Dermis blood vessel endothelial cell (primary cell): ENCODE results near the gene FOXP3. TPM values are rescaled to one million over a fixed set of nuclear protein-coding genes. Genes with fewer than 3 reads are reported as not detected.

ENCODE experiments used
- DNase-seq: peaks from one replicate; pipeline ENCODE4 v3.0.0; 2010
- total RNA-seq: library from RNA; depleted of rRNA; stranded (reverse); fragments of >200 nt; gene quantifications from 2 replicates; pipeline ENCODE4 v1.2.3, GENCODE V29; 2014

Gene FOXP3
- total RNA-seq, 1 donor from 2014 or later, result 0.17 TPM

DNA sequence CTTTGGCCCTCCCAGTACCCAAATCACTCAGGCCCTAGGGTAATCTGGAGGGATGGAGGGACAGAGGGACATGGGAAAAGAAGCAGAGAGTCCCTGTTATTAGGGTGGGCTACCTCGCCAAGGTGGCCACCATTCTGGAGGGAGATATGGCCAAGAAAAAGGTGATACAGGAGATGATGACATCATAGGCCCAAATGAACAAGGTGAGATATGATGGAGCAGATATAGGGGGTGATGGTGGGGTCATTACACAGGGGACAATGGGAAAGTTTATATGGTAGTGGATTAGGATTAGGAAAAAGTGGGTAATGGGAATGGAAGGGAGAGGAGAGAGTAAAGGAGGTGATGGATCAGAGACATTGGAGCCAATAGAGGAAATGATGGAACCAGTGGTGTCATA is 51.6 kb downstream of the FOXP3 start:
- no peak for DNase-seq

DNA sequence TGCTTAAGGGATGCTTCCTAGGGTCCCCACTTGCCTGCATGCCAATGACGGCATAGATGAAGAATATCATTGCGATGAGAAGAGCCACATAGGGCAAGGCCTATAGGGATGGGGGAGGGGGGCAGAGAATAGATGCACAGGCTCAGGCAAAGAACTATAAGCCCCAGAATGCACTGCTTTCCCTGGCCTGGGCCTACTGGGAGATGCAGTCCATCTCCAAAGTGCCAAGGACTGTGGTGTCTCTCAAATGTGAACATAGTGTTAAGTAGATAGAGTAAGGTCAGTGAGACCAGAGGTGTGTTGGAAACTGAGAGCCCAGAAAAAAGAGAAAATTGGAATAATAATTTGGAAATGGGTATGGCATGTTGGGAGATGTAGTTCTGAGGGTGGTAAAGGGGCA is 52.3 kb downstream of the FOXP3 start:
- DNase-seq, result no peak

DNA sequence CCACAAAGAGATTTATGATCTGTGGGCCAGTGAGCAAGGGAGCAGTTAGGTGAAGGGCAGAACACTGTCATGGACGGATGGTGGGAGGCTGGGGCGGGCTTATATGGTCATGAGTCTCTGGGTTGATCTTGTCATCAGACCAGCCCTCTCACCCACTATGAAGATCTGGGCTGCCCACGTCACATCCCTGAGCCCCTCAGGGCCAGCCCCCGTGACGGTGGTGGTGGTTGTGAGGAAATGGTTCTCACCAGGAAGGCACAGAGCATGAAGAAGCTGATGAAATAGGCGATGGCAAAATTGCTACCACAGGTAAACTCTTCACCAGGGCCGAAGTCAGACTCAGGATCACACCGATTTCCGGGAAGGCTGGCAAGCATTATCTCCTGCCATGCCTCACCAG is 53.4 kb downstream of the FOXP3 start:
- no peak for DNase-seq

GRCh38 chrX:49210406-49210805 is 54.1 kb downstream of the FOXP3 start:
- no peak for DNase-seq

- peak; percentile 48 for DNase-seq
These were observed 54.9 kb downstream of the FOXP3 start for GRCh38 chrX:49209434-49210251.

GRCh38 chrX:49208399-49208798 is 56.1 kb downstream of the FOXP3 start:
- no peak for DNase-seq

DNA sequence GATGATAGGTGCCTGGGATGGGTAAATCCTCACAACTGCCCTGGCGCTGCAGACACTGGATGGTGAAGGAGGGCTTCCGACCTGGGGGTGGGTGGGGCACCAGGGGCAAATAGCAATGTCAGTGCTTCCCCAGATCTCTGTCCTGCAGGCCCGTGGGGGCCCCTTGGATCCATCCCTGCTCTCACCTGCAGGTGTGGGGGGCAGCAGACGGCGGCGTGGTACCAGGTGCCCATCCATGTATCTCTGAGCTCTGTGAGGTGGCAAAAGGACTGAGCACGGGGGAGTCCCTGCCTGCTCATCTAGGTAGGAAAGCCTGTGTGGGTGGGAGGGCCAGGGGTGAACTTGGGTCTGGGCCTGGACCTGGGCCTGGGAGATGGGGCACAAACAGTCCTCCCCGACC is 58.0 kb downstream of the FOXP3 start:
- no peak for DNase-seq

DNA sequence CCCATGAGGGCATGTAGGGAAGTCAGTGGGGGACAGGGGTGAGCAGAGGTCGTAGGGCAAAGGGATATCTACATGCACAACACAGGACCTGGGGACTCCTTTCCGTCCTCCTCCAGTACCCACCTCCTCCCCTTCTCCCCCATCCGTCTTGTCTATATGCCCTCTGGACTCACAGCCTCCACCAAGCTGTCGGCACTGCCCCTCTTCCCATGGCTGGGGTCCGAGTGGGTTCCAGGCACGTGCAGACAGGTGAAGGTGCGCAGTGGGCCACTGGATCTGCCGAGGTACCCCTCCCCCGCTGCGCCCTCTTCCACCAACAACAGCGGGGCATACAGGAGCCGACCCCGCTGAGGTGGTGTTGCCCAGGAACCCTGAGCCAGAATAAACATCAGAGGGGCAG is 59.1 kb downstream of the FOXP3 start:
- DNase-seq, result no peak

GRCh38 chrX:49204709-49205108 is 59.8 kb downstream of the FOXP3 start:
- DNase-seq, result no peak

DNA sequence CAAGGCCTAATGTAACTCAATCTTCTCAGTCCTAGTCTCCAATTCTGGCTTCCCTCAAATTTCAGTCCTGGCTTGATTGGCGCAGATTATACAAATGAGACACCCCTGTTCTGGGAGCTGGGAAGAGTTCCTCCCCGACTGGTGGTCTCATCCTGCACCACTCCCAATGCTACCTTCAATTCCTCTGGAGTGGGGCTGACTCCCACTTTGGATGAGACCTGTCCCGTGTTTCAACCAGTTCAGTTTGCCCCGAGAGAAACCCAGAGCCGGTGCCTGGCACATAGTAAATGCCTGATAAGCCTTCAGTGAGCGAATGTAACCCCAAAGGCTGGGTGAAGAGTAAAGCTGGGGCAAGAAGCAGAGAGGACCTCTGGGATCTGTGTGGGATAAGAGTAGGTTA is 60.5 kb downstream of the FOXP3 start:
- no peak for DNase-seq

- DNase-seq, result no peak
These were observed 61.0 kb downstream of the FOXP3 start for GRCh38 chrX:49203536-49203935.

GRCh38 chrX:49202022-49202421 is 62.5 kb downstream of the FOXP3 start:
- no peak for DNase-seq

Other genes starting within 250 kb of the FOXP3 start
- gene TFE3, start 221.4 kb downstream of the FOXP3 start, total RNA-seq, result 22.8 and 32.2 TPM in 2 replicates
- 0.85 and 1.4 TPM in 2 replicates for gene CCDC120, start 205.7 kb downstream of the FOXP3 start, total RNA-seq
- gene PRAF2, start 190.7 kb downstream of the FOXP3 start, total RNA-seq, result 2.7 and 5.5 TPM in 2 replicates
- 26.2 and 27.9 TPM in 2 replicates for gene WDR45, start 184.8 kb downstream of the FOXP3 start, total RNA-seq
- 24.5 and 27.2 TPM in 2 replicates for gene GPKOW, start 141.0 kb downstream of the FOXP3 start, total RNA-seq
- gene MAGIX, start 102.0 kb downstream of the FOXP3 start, total RNA-seq, result 0.68 and 0.84 TPM in 2 replicates
- gene PLP2, start 92.8 kb downstream of the FOXP3 start, total RNA-seq, result 2.6 and 13.1 TPM in 2 replicates
- 9.4 and 9.7 TPM in 2 replicates for gene PRICKLE3, start 78.3 kb downstream of the FOXP3 start, total RNA-seq
- gene SYP, start 64.5 kb downstream of the FOXP3 start, total RNA-seq, result 0.14 and 0.34 TPM in 2 replicates
- gene CACNA1F, start 31.4 kb downstream of the FOXP3 start, total RNA-seq, result under 0.01 and 0.05 TPM in 2 replicates
- gene CCDC22, start 29.2 kb downstream of the FOXP3 start, total RNA-seq, result 9.7 and 12.2 TPM in 2 replicates
- gene PPP1R3F, start 5.1 kb upstream of the FOXP3 start, total RNA-seq, result 1.8 and 3.7 TPM in 2 replicates
- gene GAGE10, start 38.9 kb upstream of the FOXP3 start, total RNA-seq, result not detected in 2 replicates
- not detected in 2 replicates for gene GAGE12J, start 57.3 kb upstream of the FOXP3 start, total RNA-seq
- not detected in 2 replicates for gene GAGE13, start 66.9 kb upstream of the FOXP3 start, total RNA-seq